ENCODE results near the gene GMCL2.
"Not testable (repeated sequence)": the region's sequence is repeated elsewhere in the genome, so short reads cannot be mapped to it uniquely, and the experiment has no call there.

GMCL2 gene

GRCh38 chr5:178198151-178198550 lies 11.0 kb upstream of the GMCL2 start:
- H3K9me3 ChIP-seq (ENCODE audit: insufficient read depth, low read depth, low read length); H2BK12ac ChIP-seq (ENCODE audit: low read length): not testable (repeated sequence)
- no CpG with 5 or more reads among the region's 11 CpGs for WGBS (ENCODE audit: extremely low coverage, insufficient coverage, insufficient read length)

GRCh38 chr5:178196986-178197385 lies 9.8 kb upstream of the GMCL2 start:
- no peak overlapping the region for H4K8ac ChIP-seq (ENCODE audit: low read depth, low read length)
- no peak overlapping the region for H4K91ac ChIP-seq (ENCODE audit: low read depth, low read length)
- H3K14ac ChIP-seq (ENCODE audit: low read length), result no peak overlapping the region
- no peak overlapping the region for H2BK120ac ChIP-seq (ENCODE audit: insufficient read depth, low read length, poor library complexity)
- H3K36me3 ChIP-seq (ENCODE audit: control insufficient read depth in 1 of 2, insufficient read depth in 2 of 2, low read length in 2 of 2), result no peaks in the 10 kb centered on the region
- H3K23ac ChIP-seq (ENCODE audit: low read length), result no peak overlapping the region
- peaks cover 8% of the 10 kb centered on the region for H3K9me3 ChIP-seq (ENCODE audit: insufficient read depth, low read depth, low read length)
- no peak overlapping the region for H2BK12ac ChIP-seq (ENCODE audit: low read length)
- H2BK5ac ChIP-seq (ENCODE audit: low read depth, low read length, poor library complexity), result no peak overlapping the region
- no peak overlapping the region for H4K12ac ChIP-seq (ENCODE audit: low read depth, low read length)
- no peak overlapping the region for H3K4ac ChIP-seq (ENCODE audit: low read depth, low read length)
- peak overlapping the region; percentile 43 for H3K4me3 ChIP-seq (ENCODE audit: low read depth, low read length)
- no CpG with 5 or more reads among the region's 8 CpGs for WGBS (ENCODE audit: extremely low coverage, insufficient coverage, insufficient read length)
- H3K27ac ChIP-seq (ENCODE audit: low read depth, low read length), result no peak overlapping the region
- H3K9ac ChIP-seq (ENCODE audit: low read length), result no peak overlapping the region
- H3K27me3 ChIP-seq (ENCODE audit: insufficient read depth, low read length), result no peaks in the 10 kb centered on the region
- H2AFZ ChIP-seq (ENCODE audit: insufficient read depth, low read length, poor library complexity), result no peak overlapping the region
- no peaks in the 10 kb centered on the region for H3K79me2 ChIP-seq (ENCODE audit: control insufficient read depth, insufficient read depth, low read length, poor library complexity)
- H2AK5ac ChIP-seq (ENCODE audit: low read length), result no peak overlapping the region
- no peaks in the 10 kb centered on the region for H3K79me1 ChIP-seq (ENCODE audit: low read length)
- peak in 1 of 2 donors; percentile 58 for DNase-seq
- no peak overlapping the region for H3K18ac ChIP-seq (ENCODE audit: low read length)
- no peaks in the 10 kb centered on the region for H3K4me1 ChIP-seq (ENCODE audit: control insufficient read depth in 1 of 2, insufficient read depth in 2 of 2, low read length in 2 of 2)
- H3K4me2 ChIP-seq (ENCODE audit: low read length), result no peak overlapping the region

More at GRCh38 chr5:178198151-178198550, 11.0 kb upstream of the GMCL2 start:
- not testable (repeated sequence) for H3K4me2 ChIP-seq (ENCODE audit: low read length); H4K91ac ChIP-seq (ENCODE audit: low read depth, low read length); DNase-seq; H3K9ac ChIP-seq (ENCODE audit: low read length); H3K4ac ChIP-seq (ENCODE audit: low read depth, low read length); H3K79me2 ChIP-seq (ENCODE audit: control insufficient read depth, insufficient read depth, low read length, poor library complexity); H3K14ac ChIP-seq (ENCODE audit: low read length); H3K27ac ChIP-seq (ENCODE audit: low read depth, low read length); H2BK120ac ChIP-seq (ENCODE audit: insufficient read depth, low read length, poor library complexity); H3K4me3 ChIP-seq (ENCODE audit: low read depth, low read length); H3K23ac ChIP-seq (ENCODE audit: low read length); H3K79me1 ChIP-seq (ENCODE audit: low read length); H4K12ac ChIP-seq (ENCODE audit: low read depth, low read length); H4K8ac ChIP-seq (ENCODE audit: low read depth, low read length); H2BK5ac ChIP-seq (ENCODE audit: low read depth, low read length, poor library complexity); H3K27me3 ChIP-seq (ENCODE audit: insufficient read depth, low read length); H3K4me1 ChIP-seq (ENCODE audit: control insufficient read depth in 1 of 2, insufficient read depth in 2 of 2, low read length in 2 of 2); H2AFZ ChIP-seq (ENCODE audit: insufficient read depth, low read length, poor library complexity); H2AK5ac ChIP-seq (ENCODE audit: low read length); H3K18ac ChIP-seq (ENCODE audit: low read length); H3K36me3 ChIP-seq (ENCODE audit: control insufficient read depth in 1 of 2, insufficient read depth in 2 of 2, low read length in 2 of 2)

GRCh38 chr5:178196281-178196812 lies 9.2 kb upstream of the GMCL2 start:
- H3K4ac ChIP-seq (ENCODE audit: low read depth, low read length), result no peak overlapping the region
- no peaks in the 10 kb centered on the region for H3K79me1 ChIP-seq (ENCODE audit: low read length)
- H2BK120ac ChIP-seq (ENCODE audit: insufficient read depth, low read length, poor library complexity), result no peak overlapping the region
- no peak overlapping the region for H2BK12ac ChIP-seq (ENCODE audit: low read length)
- no peak overlapping the region for H4K91ac ChIP-seq (ENCODE audit: low read depth, low read length)
- peaks cover 8% of the 10 kb centered on the region for H3K9me3 ChIP-seq (ENCODE audit: insufficient read depth, low read depth, low read length)
- H2AFZ ChIP-seq (ENCODE audit: insufficient read depth, low read length, poor library complexity), result no peak overlapping the region
- DNase-seq, result no peak
- H4K8ac ChIP-seq (ENCODE audit: low read depth, low read length), result no peak overlapping the region
- no peak overlapping the region for H2BK5ac ChIP-seq (ENCODE audit: low read depth, low read length, poor library complexity)
- H3K27me3 ChIP-seq (ENCODE audit: insufficient read depth, low read length), result no peaks in the 10 kb centered on the region
- no peak overlapping the region for H3K14ac ChIP-seq (ENCODE audit: low read length)
- H3K9ac ChIP-seq (ENCODE audit: low read length), result no peak overlapping the region
- H3K79me2 ChIP-seq (ENCODE audit: control insufficient read depth, insufficient read depth, low read length, poor library complexity), result no peaks in the 10 kb centered on the region
- H4K12ac ChIP-seq (ENCODE audit: low read depth, low read length), result no peak overlapping the region
- H3K36me3 ChIP-seq (ENCODE audit: control insufficient read depth in 1 of 2, insufficient read depth in 2 of 2, low read length in 2 of 2), result no peaks in the 10 kb centered on the region
- no peak overlapping the region for H3K23ac ChIP-seq (ENCODE audit: low read length)
- no CpG with 5 or more reads among the region's 7 CpGs for WGBS (ENCODE audit: extremely low coverage, insufficient coverage, insufficient read length)
- H3K4me2 ChIP-seq (ENCODE audit: low read length), result no peak overlapping the region
- no peak overlapping the region for H3K27ac ChIP-seq (ENCODE audit: low read depth, low read length)
- no peak overlapping the region for H2AK5ac ChIP-seq (ENCODE audit: low read length)
- no peaks in the 10 kb centered on the region for H3K4me1 ChIP-seq (ENCODE audit: control insufficient read depth in 1 of 2, insufficient read depth in 2 of 2, low read length in 2 of 2)
- H3K4me3 ChIP-seq (ENCODE audit: low read depth, low read length), result no peak overlapping the region
- no peak overlapping the region for H3K18ac ChIP-seq (ENCODE audit: low read length)

- Histone ChIP-seq H3K27ac (ENCODE audit: low read depth, low read length) (no peak overlapping the region), H3K23ac (ENCODE audit: low read length) (no peak overlapping the region), H2BK5ac (ENCODE audit: low read depth, low read length, poor library complexity) (no peak overlapping the region), H2BK120ac (ENCODE audit: insufficient read depth, low read length, poor library complexity) (no peak overlapping the region), H3K9me3 (ENCODE audit: insufficient read depth, low read depth, low read length) (peaks cover 8% of the 10 kb centered on the region), H2AK5ac (ENCODE audit: low read length) (no peak overlapping the region), H4K8ac (ENCODE audit: low read depth, low read length) (no peak overlapping the region), H3K9ac (ENCODE audit: low read length) (no peak overlapping the region), H4K12ac (ENCODE audit: low read depth, low read length) (no peak overlapping the region), H3K4me3 (ENCODE audit: low read depth, low read length) (no peak overlapping the region), H2AFZ (ENCODE audit: insufficient read depth, low read length, poor library complexity) (no peak overlapping the region), H3K14ac (ENCODE audit: low read length) (no peak overlapping the region), H2BK12ac (ENCODE audit: low read length) (no peak overlapping the region), H3K4me2 (ENCODE audit: low read length) (no peak overlapping the region), H3K36me3 (ENCODE audit: control insufficient read depth in 1 of 2, insufficient read depth in 2 of 2, low read length in 2 of 2) (no peaks in the 10 kb centered on the region), H3K4me1 (ENCODE audit: control insufficient read depth in 1 of 2, insufficient read depth in 2 of 2, low read length in 2 of 2) (no peaks in the 10 kb centered on the region), H3K27me3 (ENCODE audit: insufficient read depth, low read length) (no peaks in the 10 kb centered on the region), H4K91ac (ENCODE audit: low read depth, low read length) (no peak overlapping the region), H3K79me2 (ENCODE audit: control insufficient read depth, insufficient read depth, low read length, poor library complexity) (no peaks in the 10 kb centered on the region), H3K4ac (ENCODE audit: low read depth, low read length) (no peak overlapping the region), H3K79me1 (ENCODE audit: low read length) (no peaks in the 10 kb centered on the region), H3K18ac (ENCODE audit: low read length) (no peak overlapping the region)
- no CpG with 5 or more reads among the region's 7 CpGs for WGBS (ENCODE audit: extremely low coverage, insufficient coverage, insufficient read length)
- DNase-seq, result no peak
Observed at GRCh38 chr5:178194026-178194425, 6.9 kb upstream of the GMCL2 start.
